Measurements from ENCODE around the gene MRPL20. TPM values are rescaled to one million over a fixed set of nuclear protein-coding genes. Genes with fewer than 3 reads are reported as not detected.

The MRPL20 gene
- total and polyA plus RNA-seq, 4 donors, result 60.1 to 181 (median 122) TPM

DNA sequence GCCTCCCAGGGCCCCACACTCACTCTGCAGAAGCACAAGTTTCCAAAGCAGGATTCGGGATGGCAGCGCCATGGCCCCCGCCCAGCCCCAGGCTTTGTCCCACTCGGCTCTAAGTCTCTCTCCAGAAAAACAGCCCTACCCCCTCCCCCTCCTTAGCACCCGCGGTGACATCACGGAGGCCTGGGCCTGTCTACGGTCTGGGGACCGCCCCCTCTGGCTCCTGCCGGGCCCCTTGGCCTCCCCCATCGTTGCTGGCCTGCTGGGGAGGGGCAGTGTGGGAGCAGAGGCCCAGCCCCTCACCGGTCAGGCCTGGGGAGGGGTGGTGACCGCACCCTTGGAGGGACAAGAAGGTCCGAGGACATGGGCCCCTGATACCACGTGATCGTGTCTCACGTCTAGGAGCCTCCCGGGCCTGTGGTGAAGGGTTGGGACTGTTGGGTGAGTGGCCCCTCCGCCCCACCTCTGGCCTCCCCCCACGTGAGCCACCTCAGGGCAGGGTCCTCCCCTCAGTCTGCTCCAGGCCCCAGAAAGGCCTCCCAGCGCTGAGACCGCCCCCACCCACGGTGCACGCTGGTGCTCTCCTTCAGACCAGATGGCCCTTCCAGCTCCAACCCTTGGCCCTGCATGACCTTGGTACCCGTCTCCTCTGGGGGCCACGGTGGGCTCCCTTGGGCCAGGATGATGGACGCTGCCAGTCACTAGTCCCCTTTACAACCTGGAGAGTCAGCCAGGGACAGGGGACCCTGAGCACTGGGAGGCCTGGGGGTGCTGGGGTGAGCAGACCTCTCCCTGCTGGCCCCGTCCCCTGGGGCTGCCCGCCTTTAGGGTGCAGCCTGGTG, 48.4 kb downstream of the MRPL20 start, which contains the start of gene MXRA8:
Gene MXRA8 (minus strand): TSS at position 123 of the 839 bp plus-strand sequence. CDS start 51 bp downstream, at position 72.
- Histone ChIP-seq H3K27ac (ENCODE audit: low read depth in 1 of 2, low read length in 1 of 2) (peak within 1 kb of the TSS; percentile 21 to 79), H3K9me3 (ENCODE audit: control insufficient read depth in 4 of 4, insufficient read depth in 3 of 4, low read length in 3 of 4) (peaks cover 0 to 5% (median 0%) of the 10 kb centered on the region in 4 donors), H3K9ac (ENCODE audit: insufficient read depth in 1 of 2, low read length in 2 of 2) (peak within 1 kb of the TSS; percentile 55 to 86), H3K27me3 (ENCODE audit: control insufficient read depth in 3 of 3, insufficient read depth in 3 of 3, low read length in 2 of 3) (peaks cover 0 to 4% (median 0%) of the 10 kb centered on the region in 3 donors), H3K4me1 (ENCODE audit: control insufficient read depth in 5 of 5, insufficient read depth in 5 of 5, low read length in 5 of 5) (peaks cover 0 to 39% (median 11%) of the 10 kb centered on the region in 5 donors), H3K4me3 (peak within 1 kb of the TSS; percentile 37), H3K36me3 (ENCODE audit: control insufficient read depth in 4 of 4, insufficient read depth in 4 of 4, low read length in 4 of 4) (peaks cover 0 to 6% (median 2%) of the 10 kb centered on the region in 4 donors)
- 21 to 31% methylated on average over 24 to 29 of the region's 29 CpGs for WGBS, 2 donors
- TF ChIP-seq, protein P1, sequence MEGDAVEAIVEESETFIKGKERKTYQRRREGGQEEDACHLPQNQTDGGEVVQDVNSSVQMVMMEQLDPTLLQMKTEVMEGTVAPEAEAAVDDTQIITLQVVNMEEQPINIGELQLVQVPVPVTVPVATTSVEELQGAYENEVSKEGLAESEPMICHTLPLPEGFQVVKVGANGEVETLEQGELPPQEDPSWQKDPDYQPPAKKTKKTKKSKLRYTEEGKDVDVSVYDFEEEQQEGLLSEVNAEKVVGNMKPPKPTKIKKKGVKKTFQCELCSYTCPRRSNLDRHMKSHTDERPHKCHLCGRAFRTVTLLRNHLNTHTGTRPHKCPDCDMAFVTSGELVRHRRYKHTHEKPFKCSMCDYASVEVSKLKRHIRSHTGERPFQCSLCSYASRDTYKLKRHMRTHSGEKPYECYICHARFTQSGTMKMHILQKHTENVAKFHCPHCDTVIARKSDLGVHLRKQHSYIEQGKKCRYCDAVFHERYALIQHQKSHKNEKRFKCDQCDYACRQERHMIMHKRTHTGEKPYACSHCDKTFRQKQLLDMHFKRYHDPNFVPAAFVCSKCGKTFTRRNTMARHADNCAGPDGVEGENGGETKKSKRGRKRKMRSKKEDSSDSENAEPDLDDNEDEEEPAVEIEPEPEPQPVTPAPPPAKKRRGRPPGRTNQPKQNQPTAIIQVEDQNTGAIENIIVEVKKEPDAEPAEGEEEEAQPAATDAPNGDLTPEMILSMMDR (IDR thresholded peaks at IDR 0.05; ENCODE audit: control extremely low read depth, extremely low read depth), result no peak
- no peak for ATAC-seq (ENCODE audit: insufficient read depth, low FRiP score)
- peak; percentile 92 to 95 (median 94) for DNase-seq

DNA sequence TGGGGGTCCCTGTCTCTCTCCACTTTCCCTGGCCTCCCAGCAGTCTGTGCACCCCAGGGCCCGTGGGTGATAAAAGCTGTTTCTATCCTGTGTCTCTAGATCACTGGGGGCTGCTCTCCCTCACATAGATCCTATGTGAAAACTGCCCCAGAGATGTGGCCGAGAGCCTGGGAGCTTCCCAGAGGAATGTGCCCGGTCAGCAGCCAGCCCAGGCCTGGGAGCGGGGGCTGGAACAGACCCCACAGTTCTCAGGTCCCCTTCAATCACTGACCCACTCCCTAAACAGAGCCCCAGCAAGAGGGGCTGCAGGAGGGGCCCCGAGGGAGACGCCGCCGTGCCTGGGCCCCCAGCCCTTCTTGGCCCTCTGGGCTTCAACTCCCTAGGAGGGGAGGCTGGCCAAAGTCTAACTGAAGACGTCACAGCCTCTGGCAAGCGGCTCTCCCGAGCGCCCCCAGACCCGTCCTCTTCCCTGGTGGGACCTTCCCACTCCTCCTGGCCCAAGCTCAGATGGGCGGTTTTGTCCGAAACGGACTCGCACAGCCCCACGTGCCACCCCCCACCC, 49.1 kb downstream of the MRPL20 start:
- Histone ChIP-seq H3K36me3 (ENCODE audit: control insufficient read depth in 4 of 4, insufficient read depth in 4 of 4, low read length in 4 of 4) (peaks cover 0 to 8% (median 2%) of the 10 kb centered on the region in 4 donors), H3K9ac (ENCODE audit: insufficient read depth in 1 of 2, low read length in 2 of 2) (peak overlapping the region; percentile 55 to 86), H3K9me3 (ENCODE audit: control insufficient read depth in 4 of 4, insufficient read depth in 3 of 4, low read length in 3 of 4) (peaks cover 0 to 5% (median 0%) of the 10 kb centered on the region in 4 donors), H3K27me3 (ENCODE audit: control insufficient read depth in 3 of 3, insufficient read depth in 3 of 3, low read length in 2 of 3) (peaks cover 0 to 4% (median 0%) of the 10 kb centered on the region in 3 donors), H3K4me3 (peak overlapping the region; percentile 37), H3K4me1 (ENCODE audit: control insufficient read depth in 5 of 5, insufficient read depth in 5 of 5, low read length in 5 of 5) (peaks cover 0 to 39% (median 11%) of the 10 kb centered on the region in 5 donors), H3K27ac (ENCODE audit: low read depth in 1 of 2, low read length in 1 of 2) (peak overlapping the region; percentile 21 to 79)
- WGBS, 2 donors, result 16 to 23% methylated on average over 17 to 18 of the region's 18 CpGs
- ATAC-seq (ENCODE audit: insufficient read depth, low FRiP score) (no peak), DNase-seq (peak in 1 of 3 donors; percentile 79)
- TF ChIP-seq, protein P1 (IDR thresholded peaks at IDR 0.05; ENCODE audit: control extremely low read depth, extremely low read depth), result no peak

DNA sequence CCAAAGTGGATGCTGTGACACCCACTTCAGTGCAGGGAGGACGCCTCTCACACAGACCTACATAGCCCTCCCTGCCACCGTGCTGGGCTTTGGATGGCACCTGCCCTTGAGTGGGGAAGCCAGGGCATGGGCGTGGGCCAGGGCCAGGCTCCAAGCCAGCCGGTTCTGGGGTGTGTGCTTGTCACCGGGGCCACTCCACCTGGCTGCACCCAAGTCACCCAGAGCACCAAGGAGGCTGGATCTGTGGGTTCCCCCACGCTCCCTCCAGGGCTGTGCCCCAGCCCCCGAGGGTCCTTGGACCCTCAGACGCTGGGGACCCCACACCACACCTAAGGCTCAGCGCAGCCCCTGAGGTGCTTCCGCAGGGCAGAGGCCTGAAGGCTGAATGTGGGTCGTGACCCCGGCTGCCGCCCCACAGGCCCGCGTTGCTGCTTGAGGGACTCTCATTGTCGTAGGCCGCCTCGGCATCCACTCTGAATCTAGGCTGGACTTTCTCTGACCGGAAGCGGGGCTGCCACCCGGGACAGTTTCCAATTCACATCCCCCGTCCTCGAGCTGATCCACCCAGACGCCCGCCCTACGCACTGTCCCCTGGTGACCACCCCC, 50.2 kb downstream of the MRPL20 start:
- Histone ChIP-seq H3K9me3 (ENCODE audit: control insufficient read depth in 4 of 4, insufficient read depth in 3 of 4, low read length in 3 of 4) (peaks cover 0 to 5% (median 0%) of the 10 kb centered on the region in 4 donors), H3K27me3 (ENCODE audit: control insufficient read depth in 3 of 3, insufficient read depth in 3 of 3, low read length in 2 of 3) (peaks cover 0 to 4% (median 0%) of the 10 kb centered on the region in 3 donors), H3K4me3 (peak overlapping the region; percentile 23), H3K27ac (ENCODE audit: low read depth in 1 of 2, low read length in 1 of 2) (peak overlapping the region in 1 of 2 donors; percentile 74), H3K36me3 (ENCODE audit: control insufficient read depth in 4 of 4, insufficient read depth in 4 of 4, low read length in 4 of 4) (peaks cover 0 to 14% (median 5%) of the 10 kb centered on the region in 4 donors), H3K4me1 (ENCODE audit: control insufficient read depth in 5 of 5, insufficient read depth in 5 of 5, low read length in 5 of 5) (peaks cover 0 to 44% (median 9%) of the 10 kb centered on the region in 5 donors), H3K9ac (ENCODE audit: insufficient read depth in 1 of 2, low read length in 2 of 2) (peak overlapping the region; percentile 55 to 86)
- 31 to 62% methylated on average over 26 of the region's 26 CpGs for WGBS, 2 donors
- TF ChIP-seq, protein P1 (IDR thresholded peaks at IDR 0.05; ENCODE audit: control extremely low read depth, extremely low read depth), result no peak
- ATAC-seq (ENCODE audit: insufficient read depth, low FRiP score) (no peak), DNase-seq (peak; percentile 48 to 65 (median 60))

Measured in lung (tissue), 12 donors.